Stimulated activated CD8-positive, alpha-beta memory T cell treated with anti-CD3 and anti-CD28 coated beads, Interleukin-15, amount 100 ng/mL, for 48 hours (primary cell): ENCODE data around the gene INTS1.
A peak's percentile ranks its signal among the peaks of the same experiment; 100 is the strongest.

Experiments used
- DNase-seq, 2 donors: peaks; one replicate each; pipeline ENCODE4 v3.0.0-alpha.2; 2020; ENCODE audit warnings: low read depth in 2 of 2

The INTS1 gene

DNA sequence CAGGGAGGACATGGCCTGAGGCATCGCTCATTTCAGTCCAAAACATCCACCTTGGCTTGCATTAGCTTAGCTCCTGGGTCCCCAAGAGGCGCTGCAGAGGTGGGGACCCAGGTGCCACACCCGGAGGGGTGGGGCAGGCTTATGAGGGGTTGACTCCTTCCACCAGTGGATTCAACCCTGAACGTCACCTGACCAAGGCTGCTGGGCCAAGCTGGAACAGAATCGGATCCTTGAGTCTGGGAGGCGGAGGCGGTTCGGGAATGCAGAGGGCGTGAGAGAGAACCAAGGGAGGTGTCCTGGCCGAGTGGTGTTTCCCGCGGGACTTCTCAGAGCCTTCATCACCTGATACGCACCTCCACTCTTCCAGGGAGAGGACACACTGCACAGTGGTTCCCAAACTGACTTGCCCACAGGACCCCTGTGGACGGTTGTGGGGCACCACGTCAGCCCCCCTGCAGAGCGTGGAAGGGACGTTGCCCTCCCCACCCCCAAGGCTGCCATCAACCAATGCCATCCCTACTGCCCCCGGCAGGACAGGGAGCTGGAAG, 40.4 kb downstream of the INTS1 start:
- no peak for DNase-seq

- DNase-seq = no peak
Measured at GRCh38 chr7:1461646-1462375, 42.4 kb downstream of the INTS1 start.

GRCh38 chr7:1460821-1461645, 43.2 kb downstream of the INTS1 start:
- DNase-seq = no peak

GRCh38 chr7:1459920-1460820, 44.0 kb downstream of the INTS1 start:
- no peak for DNase-seq

- DNase-seq = peak; percentile 96 to 99
Measured at GRCh38 chr7:1459512-1459892, 44.7 kb downstream of the INTS1 start.

- peak; percentile 11 to 19 for DNase-seq
Measured at GRCh38 chr7:1458683-1459511, 45.3 kb downstream of the INTS1 start, which contains the start of gene MICALL2. Gene MICALL2, minus strand, starts transcription at chr7:1459470. Its CDS starts 144 bp downstream, at chr7:1459326.

DNA sequence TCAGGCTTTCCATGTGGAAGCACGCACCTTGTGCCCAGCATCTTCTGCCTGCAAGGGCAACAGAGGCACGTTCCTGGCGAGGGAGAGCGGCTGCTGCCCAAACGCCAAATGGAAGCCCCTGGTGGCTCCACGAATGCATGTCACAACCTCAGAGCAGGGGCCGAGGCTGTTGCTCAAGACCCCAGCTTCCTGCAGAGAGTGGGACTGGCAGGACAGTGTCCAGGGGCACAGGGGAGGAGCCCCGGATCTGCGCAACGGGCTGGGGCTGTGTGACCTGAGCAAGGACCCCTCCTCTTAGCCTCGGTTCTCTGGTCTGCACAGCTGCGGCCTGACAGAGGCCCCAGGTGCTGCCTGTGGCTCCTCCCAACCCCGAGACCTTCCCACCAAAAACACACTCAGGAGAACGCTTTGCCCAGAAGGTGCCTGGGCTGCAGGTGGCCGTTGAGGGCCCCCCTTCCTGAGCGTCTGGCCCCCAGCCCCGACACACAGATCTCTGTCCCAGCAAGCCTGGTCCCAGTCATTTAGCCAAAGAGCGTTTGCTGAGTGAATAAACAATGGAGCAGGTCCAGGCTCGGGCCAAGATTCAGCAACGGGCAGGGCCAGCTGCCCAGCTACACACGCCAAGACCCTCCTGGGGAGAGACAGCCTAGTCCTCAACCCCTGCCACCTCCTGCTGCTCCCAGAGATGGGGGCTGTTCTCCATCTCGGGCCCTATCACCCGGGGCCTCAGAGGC, 46.1 kb downstream of the INTS1 start:
- no peak for DNase-seq

- DNase-seq = no peak
Measured at GRCh38 chr7:1457059-1457948, 46.9 kb downstream of the INTS1 start.

DNA sequence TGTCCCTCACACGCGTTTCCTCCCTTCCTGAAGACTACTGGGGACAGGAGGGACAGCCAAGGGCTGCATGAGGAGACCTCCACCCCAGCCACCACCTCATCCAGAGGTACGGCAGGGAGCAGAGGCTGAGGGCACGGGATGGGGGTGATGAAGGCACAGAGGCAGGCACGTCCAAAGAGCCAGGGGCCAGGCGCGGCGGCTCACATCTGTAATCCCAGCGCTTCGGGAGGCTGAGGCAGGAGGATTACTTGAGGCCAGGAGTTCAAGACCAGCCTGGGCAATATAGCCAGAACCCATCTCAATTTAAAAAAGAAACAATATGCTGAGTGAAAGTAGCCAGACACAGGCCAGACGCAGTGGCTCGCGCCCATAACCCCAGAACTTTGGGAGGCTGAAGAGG, 48.2 kb downstream of the INTS1 start:
- DNase-seq = no peak

DNA sequence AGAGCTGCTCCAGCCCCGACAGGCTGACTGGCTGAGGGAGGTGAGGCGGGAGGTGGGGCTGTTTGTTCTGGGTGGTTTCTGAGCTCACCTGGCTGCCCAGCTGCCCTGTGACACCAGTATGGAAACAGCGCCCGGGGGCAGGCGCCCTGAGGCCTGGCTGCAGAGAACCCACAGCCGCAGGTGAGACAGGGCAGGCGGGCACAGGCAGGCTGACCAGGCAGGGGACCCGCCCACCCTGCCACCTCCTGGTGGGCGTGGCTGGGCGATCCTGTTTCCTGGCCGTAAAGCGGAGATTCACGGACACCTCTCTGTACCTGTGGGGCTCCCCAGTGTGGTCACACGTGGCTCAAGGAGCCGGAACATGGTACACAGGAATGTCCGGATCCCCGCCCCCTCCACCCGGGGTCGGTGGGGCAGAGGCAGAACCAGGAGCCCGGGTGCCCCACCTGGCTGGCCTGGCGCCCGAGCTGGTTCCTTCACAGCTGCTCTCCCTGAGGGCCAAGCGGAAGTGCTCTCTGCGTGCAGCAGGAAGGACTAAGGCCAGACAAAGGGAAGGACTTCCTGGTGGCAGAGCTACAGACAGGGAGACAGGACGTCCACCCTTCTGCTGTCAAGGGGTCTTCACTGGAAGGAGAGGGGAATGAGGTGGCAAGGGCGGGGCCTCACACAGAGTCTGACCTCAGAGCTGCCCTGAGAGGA, 48.8 kb downstream of the INTS1 start:
- DNase-seq = no peak

DNA sequence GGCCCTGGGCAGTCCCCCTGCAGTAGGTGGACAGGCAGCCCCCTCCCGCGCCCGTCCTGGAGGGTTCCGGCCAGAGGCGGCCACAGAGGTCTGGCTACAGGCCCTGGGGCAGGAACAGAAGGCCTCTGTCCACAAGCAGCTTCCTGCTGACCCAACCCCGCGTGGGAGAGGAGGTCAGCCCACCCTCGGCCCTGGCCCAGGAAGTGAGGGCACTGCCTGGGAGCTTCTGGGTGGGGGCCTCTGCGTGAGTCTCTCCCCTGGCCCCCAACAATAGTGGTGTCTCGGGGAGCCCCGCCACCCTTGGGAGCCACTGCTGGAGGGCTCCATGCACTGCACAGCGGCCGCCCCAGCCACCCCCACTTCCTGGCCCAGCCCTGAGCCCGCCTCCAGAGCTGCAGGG, 49.6 kb downstream of the INTS1 start:
- DNase-seq = no peak

DNA sequence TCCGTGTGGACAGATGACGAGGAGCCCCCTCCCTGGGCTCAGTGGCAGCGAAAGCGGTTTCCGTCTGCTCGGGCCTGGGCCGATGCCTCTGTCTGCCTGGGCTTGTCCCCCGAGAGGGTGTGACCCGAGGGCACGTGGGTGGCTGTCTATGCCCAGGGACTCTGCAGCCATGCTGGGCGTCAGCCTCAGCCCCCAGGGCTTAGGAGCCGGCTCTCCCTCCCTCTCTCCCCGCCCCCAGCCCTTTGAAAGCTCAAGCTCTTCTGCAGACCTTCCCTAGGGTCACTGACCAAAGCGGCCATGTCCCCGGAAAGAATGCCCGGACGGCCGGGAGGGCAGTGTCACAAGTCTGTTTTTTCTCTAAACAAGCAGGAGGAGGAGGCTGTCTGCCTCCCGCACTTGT, 52.0 kb downstream of the INTS1 start:
- DNase-seq = no peak

GRCh38 chr7:1450987-1451386, 53.2 kb downstream of the INTS1 start:
- DNase-seq = no peak

DNA sequence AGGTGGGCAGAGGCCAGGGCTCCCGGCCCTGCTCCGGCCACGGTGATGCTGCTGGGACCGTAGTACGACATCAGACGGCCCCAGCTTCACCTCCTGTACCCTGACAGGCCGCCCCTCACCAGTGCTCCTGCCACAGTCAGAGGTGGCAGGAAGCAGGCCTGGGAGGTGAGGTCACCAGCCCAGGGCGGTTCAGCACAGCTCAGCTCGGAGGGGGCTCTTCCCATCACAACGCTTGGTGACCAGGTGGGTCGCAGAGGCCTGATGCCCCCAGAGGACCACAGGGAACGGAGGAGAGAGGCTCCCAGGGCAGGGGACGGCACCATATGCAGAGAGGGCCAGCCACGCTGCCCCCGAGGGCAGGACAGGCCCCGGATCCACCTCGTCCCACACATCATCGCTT, 53.8 kb downstream of the INTS1 start:
- no peak for DNase-seq

DNA sequence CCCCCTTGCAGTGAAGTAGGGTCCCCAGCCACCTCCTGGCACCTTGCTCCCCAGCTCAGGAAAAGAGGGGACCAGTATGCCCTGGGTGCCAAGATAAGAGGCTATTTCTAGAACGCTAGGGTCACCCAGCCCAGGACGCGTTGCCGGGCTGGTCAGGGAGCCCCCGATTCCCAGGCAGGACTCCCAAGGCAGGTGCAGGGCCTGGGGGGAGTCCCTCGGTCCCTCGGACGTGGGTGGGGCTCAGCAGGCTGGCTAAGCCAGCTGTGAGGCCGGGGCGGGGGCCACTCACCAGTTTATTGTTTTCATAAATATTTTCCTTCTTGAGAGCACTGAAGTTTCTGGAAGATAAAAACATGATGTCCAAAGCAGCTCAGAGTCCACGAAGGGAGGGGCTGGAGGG, 54.2 kb downstream of the INTS1 start:
- no peak for DNase-seq

DNA sequence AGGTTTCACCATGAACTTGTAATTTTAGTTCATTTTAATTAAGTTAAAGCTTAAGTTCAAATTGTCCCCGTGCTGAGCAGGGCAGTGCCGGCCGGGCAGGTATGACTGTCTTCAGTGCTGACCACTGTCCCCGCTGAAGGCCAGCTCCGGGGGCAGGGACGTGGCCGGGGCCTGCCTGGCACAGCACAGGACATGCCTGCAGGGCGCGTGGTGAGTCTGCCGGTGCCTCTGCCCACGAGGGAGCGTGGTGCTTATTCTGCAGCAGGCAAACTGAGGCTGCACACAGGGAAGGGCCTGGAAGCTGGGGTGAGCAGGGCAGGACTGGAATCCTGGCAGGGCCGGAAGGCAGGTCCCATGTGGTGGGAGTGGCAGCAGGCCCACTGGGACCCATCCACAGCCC, 54.7 kb downstream of the INTS1 start:
- no peak for DNase-seq

DNA sequence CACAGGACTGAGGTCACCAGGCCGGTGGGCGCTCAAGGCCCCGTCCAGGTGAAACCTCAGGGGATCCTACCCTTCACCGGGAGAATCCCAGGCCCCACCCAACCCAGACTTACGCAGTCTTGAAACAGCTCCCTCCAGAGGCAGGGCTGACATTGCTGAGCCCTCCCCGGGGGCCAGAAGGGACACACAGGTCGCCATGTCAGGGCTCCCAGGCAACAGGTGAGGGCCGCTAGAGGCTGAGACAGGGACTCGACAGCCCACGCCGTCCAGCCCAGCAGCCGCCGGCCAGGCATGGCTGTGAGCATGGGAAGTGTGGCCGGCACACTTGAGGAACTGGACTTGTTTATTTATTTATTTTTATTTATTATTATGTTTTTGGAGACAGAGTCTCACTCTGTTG, 55.2 kb downstream of the INTS1 start:
- no peak for DNase-seq

DNA sequence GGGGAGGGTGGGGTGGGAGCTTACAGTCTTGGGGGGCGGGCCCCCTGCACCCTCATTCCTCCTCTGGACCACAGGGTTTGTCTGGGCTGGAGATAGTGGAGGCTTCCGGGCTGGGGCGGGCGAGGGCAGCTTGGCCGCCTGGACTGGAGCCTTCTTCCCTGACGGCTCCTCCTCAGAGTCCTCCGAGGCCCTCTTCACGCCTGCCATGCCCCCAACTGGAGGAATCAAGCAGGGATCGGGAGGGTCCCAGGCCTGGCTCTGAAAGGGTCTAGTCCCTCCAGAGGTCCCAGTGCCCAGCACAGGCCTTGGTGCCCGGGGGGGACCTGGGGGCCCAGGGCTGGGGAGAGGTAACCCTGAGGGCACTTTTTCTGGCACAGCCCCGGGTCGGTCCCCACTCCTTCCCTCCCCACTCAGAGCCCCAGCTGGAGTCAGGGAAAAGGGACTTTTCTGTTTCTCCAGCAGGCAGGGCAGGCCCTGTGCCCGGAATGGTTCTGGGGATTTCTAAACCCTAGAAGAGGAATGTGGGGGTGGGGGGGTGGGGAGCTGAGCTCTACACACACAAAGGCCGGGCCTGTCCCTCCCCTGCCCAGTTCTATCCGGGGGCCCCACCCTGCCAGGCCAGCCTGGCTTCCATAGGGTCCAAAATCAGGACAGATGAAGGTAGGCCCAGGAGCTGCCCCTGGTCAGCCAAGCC, 56.5 kb downstream of the INTS1 start:
- no peak for DNase-seq
